Measurements from ENCODE around the gene IQSEC1. TPM values are rescaled to one million over a fixed set of nuclear protein-coding genes. Genes with fewer than 3 reads are reported as not detected.

The IQSEC1 gene
- total RNA-seq, 2 experiments from 2014 or later = 36.8 to 40.4 TPM

- Mint-ChIP-seq H3K27me3 (no peaks in the 10 kb centered on the region), H3K4me1 (peaks cover 80% of the 10 kb centered on the region), H3K9me3 (ENCODE audit: low read depth) (no peaks in the 10 kb centered on the region), H3K27ac (peak overlapping the region; percentile 12), H3K4me3 (no peak overlapping the region), H3K36me3 (ENCODE audit: low read depth) (peaks cover 16% of the 10 kb centered on the region)
- ATAC-seq = no peak
- ChIA-PET CTCF (interaction anchor here (0.6 to 0.8 kb wide), 2 partner anchors 26 to 30 kb away, joined by 3 to 5 read pairs; no protein-coding TSS in a partner anchor), POLR2A (interaction anchor here (0.7 kb wide), 1 partner anchor 8 kb away, joined by 3 read pairs; no protein-coding TSS in a partner anchor)
- no peak for DNase-seq
- intact Hi-C loops (cut with DNase I, micrococcal nuclease) = no loop called here
Measured at GRCh38 chr3:12957824-12958792, 115.1 kb downstream of the IQSEC1 start.

GRCh38 chr3:12957339-12957738 lies 115.9 kb downstream of the IQSEC1 start:
- POLR2A ChIA-PET = no interaction called here
- CTCF ChIA-PET = no interaction called here
- H3K27ac Mint-ChIP-seq = no peak overlapping the region
- H3K9me3 Mint-ChIP-seq (ENCODE audit: low read depth) = no peaks in the 10 kb centered on the region
- no peak overlapping the region for H3K4me3 Mint-ChIP-seq
- H3K27me3 Mint-ChIP-seq = no peaks in the 10 kb centered on the region
- intact Hi-C loops (cut with DNase I, micrococcal nuclease) = no loop called here
- H3K36me3 Mint-ChIP-seq (ENCODE audit: low read depth) = peaks cover 12% of the 10 kb centered on the region
- ATAC-seq (no peak), DNase-seq (no peak)
- peaks cover 73% of the 10 kb centered on the region for H3K4me1 Mint-ChIP-seq

- no peak for DNase-seq
- H3K36me3 Mint-ChIP-seq (ENCODE audit: low read depth) = peaks cover 8% of the 10 kb centered on the region
- POLR2A ChIA-PET = no interaction called here
- CTCF ChIA-PET = no interaction called here
- no peaks in the 10 kb centered on the region for H3K9me3 Mint-ChIP-seq (ENCODE audit: low read depth)
- H3K27ac Mint-ChIP-seq = no peak overlapping the region
- H3K4me1 Mint-ChIP-seq = peaks cover 69% of the 10 kb centered on the region
- no peak for ATAC-seq
- H3K27me3 Mint-ChIP-seq = no peaks in the 10 kb centered on the region
- no peak overlapping the region for H3K4me3 Mint-ChIP-seq
- intact Hi-C loops (cut with DNase I, micrococcal nuclease) = no loop called here
Measured at GRCh38 chr3:12956316-12956660, 116.9 kb downstream of the IQSEC1 start.

- Mint-ChIP-seq H3K4me1 (peaks cover 65% of the 10 kb centered on the region), H3K9me3 (ENCODE audit: low read depth) (no peaks in the 10 kb centered on the region), H3K4me3 (no peak overlapping the region), H3K36me3 (ENCODE audit: low read depth) (peaks cover 8% of the 10 kb centered on the region), H3K27ac (no peak overlapping the region), H3K27me3 (no peaks in the 10 kb centered on the region)
- ATAC-seq = no peak
- intact Hi-C loops (cut with DNase I, micrococcal nuclease) = no loop called here
- POLR2A ChIA-PET = no interaction called here
- DNase-seq = no peak
- CTCF ChIA-PET = no interaction called here
Measured at GRCh38 chr3:12955651-12956315, 117.4 kb downstream of the IQSEC1 start.

- H3K27ac Mint-ChIP-seq = peak overlapping the region; percentile 56
- peaks cover 6% of the 10 kb centered on the region for H3K36me3 Mint-ChIP-seq (ENCODE audit: low read depth)
- H3K9me3 Mint-ChIP-seq (ENCODE audit: low read depth) = no peaks in the 10 kb centered on the region
- ChIA-PET POLR2A (no interaction called here), CTCF (interaction anchor here (0.7 kb wide), 1 partner anchor 9 kb away, joined by 3 read pairs; no protein-coding TSS in a partner anchor)
- peaks cover 62% of the 10 kb centered on the region for H3K4me1 Mint-ChIP-seq
- peak; percentile 81 for ATAC-seq
- H3K4me3 Mint-ChIP-seq = no peak overlapping the region
- peak; percentile 60 for DNase-seq
- H3K27me3 Mint-ChIP-seq = no peaks in the 10 kb centered on the region
- intact Hi-C loops (cut with DNase I, micrococcal nuclease) = no loop called here
Measured at GRCh38 chr3:12954891-12955650, 118.2 kb downstream of the IQSEC1 start.

- Mint-ChIP-seq H3K27ac (peak overlapping the region; percentile 56), H3K4me1 (peaks cover 63% of the 10 kb centered on the region), H3K9me3 (ENCODE audit: low read depth) (no peaks in the 10 kb centered on the region), H3K36me3 (ENCODE audit: low read depth) (peaks cover 4% of the 10 kb centered on the region), H3K4me3 (no peak overlapping the region), H3K27me3 (no peaks in the 10 kb centered on the region)
- POLR2A ChIA-PET = no interaction called here
- no peak for DNase-seq
- intact Hi-C loops (cut with DNase I, micrococcal nuclease) = no loop called here
- ATAC-seq = no peak
- CTCF ChIA-PET = no interaction called here
Measured at GRCh38 chr3:12954180-12954579, 119.0 kb downstream of the IQSEC1 start.

- Mint-ChIP-seq H3K36me3 (ENCODE audit: low read depth) (no peaks in the 10 kb centered on the region), H3K27ac (no peak overlapping the region), H3K27me3 (no peaks in the 10 kb centered on the region), H3K4me3 (no peak overlapping the region), H3K9me3 (ENCODE audit: low read depth) (no peaks in the 10 kb centered on the region), H3K4me1 (peaks cover 65% of the 10 kb centered on the region)
- ATAC-seq (no peak), DNase-seq (no peak)
- POLR2A ChIA-PET = interaction anchor here (0.7 kb wide), 1 partner anchor 292 kb away, joined by 3 read pairs; no protein-coding TSS in a partner anchor
- intact Hi-C loops (cut with DNase I, micrococcal nuclease) = no loop called here
- CTCF ChIA-PET = no interaction called here
Measured at GRCh38 chr3:12953201-12953995, 119.8 kb downstream of the IQSEC1 start.

- intact Hi-C loops (cut with DNase I, micrococcal nuclease) = no loop called here
- Mint-ChIP-seq H3K36me3 (ENCODE audit: low read depth) (no peaks in the 10 kb centered on the region), H3K4me3 (no peak overlapping the region), H3K27ac (no peak overlapping the region), H3K4me1 (peaks cover 64% of the 10 kb centered on the region), H3K27me3 (no peaks in the 10 kb centered on the region), H3K9me3 (ENCODE audit: low read depth) (no peaks in the 10 kb centered on the region)
- ChIA-PET CTCF (interaction anchor here (0.5 to 0.7 kb wide), 2 partner anchors 60 to 1713 kb away, joined by 3 read pairs; no protein-coding TSS in a partner anchor), POLR2A (interaction anchor here (0.7 kb wide), 1 partner anchor 293 kb away, joined by 3 read pairs; no protein-coding TSS in a partner anchor)
- no peak for DNase-seq
- no peak for ATAC-seq
Measured at GRCh38 chr3:12952343-12953200, 120.7 kb downstream of the IQSEC1 start.

- ATAC-seq (peak; percentile 89), DNase-seq (peak; percentile 78)
- H3K36me3 Mint-ChIP-seq (ENCODE audit: low read depth) = no peaks in the 10 kb centered on the region
- no peaks in the 10 kb centered on the region for H3K27me3 Mint-ChIP-seq
- H3K9me3 Mint-ChIP-seq (ENCODE audit: low read depth) = no peaks in the 10 kb centered on the region
- CTCF ChIA-PET = interaction anchor here (1.0 to 1.4 kb wide), 5 partner anchors 9 to 119 kb away, joined by 3 to 4 read pairs (median 3); no protein-coding TSS in a partner anchor
- intact Hi-C loops (cut with DNase I, micrococcal nuclease) = loop anchor here (1.0 to 5.0 kb wide), 5 partner anchors 14 to 62 kb away; no protein-coding TSS in a partner anchor
- POLR2A ChIA-PET = interaction anchor here (1.0 kb wide), 1 partner anchor 14 kb away, joined by 3 read pairs; no protein-coding TSS in a partner anchor
- peak overlapping the region; percentile 90 for H3K27ac Mint-ChIP-seq
- peak overlapping the region; percentile 40 for H3K4me3 Mint-ChIP-seq
- peaks cover 44% of the 10 kb centered on the region for H3K4me1 Mint-ChIP-seq
Measured at GRCh38 chr3:12948891-12949711, 124.1 kb downstream of the IQSEC1 start.

Measured in activated CD4-positive, alpha-beta T cell treated with anti-CD3 and anti-CD28 coated beads for 36 hours (primary cell).